ENCODE results near the gene CDC42EP4. TPM values are rescaled to one million over a fixed set of nuclear protein-coding genes. Genes with fewer than 3 reads are reported as not detected.

Gene CDC42EP4
- total and polyA plus RNA-seq, 10 of the 15 experiments (the other 5 are each of a cell fraction or from before 2014, with no cell fraction given), result 0.05 to 7.1 (median 2.7) TPM

DNA sequence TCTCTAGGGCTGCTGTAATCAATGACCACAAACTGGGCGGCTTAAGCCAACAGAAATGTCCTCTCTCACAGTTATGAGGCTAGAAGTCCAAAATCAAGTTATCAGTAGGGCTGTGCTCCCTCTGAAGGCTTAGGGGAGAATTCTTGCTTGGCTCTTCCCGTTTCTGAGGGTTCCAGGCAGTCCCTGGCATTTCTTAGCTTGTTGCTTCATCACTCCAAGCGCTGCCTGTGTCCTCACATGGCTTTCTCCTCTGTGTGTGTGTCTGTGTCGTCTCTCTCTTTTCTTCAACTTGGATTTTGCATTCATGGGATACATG, 13.7 kb upstream of the CDC42EP4 start (continued):
- TF ChIP-seq, protein P1, sequence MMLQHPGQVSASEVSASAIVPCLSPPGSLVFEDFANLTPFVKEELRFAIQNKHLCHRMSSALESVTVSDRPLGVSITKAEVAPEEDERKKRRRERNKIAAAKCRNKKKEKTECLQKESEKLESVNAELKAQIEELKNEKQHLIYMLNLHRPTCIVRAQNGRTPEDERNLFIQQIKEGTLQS (IDR thresholded peaks at IDR 0.05; ENCODE audit: borderline replicate concordance, extremely low read depth, low read depth, low read length), result no peak
- no peak for TF ChIP-seq TCF12 (IDR thresholded peaks at IDR 0.05; ENCODE audit: low read depth, low read length)
- no peak for TF ChIP-seq ZNF217 (IDR thresholded peaks at IDR 0.05)
- TF ChIP-seq, protein P2, sequence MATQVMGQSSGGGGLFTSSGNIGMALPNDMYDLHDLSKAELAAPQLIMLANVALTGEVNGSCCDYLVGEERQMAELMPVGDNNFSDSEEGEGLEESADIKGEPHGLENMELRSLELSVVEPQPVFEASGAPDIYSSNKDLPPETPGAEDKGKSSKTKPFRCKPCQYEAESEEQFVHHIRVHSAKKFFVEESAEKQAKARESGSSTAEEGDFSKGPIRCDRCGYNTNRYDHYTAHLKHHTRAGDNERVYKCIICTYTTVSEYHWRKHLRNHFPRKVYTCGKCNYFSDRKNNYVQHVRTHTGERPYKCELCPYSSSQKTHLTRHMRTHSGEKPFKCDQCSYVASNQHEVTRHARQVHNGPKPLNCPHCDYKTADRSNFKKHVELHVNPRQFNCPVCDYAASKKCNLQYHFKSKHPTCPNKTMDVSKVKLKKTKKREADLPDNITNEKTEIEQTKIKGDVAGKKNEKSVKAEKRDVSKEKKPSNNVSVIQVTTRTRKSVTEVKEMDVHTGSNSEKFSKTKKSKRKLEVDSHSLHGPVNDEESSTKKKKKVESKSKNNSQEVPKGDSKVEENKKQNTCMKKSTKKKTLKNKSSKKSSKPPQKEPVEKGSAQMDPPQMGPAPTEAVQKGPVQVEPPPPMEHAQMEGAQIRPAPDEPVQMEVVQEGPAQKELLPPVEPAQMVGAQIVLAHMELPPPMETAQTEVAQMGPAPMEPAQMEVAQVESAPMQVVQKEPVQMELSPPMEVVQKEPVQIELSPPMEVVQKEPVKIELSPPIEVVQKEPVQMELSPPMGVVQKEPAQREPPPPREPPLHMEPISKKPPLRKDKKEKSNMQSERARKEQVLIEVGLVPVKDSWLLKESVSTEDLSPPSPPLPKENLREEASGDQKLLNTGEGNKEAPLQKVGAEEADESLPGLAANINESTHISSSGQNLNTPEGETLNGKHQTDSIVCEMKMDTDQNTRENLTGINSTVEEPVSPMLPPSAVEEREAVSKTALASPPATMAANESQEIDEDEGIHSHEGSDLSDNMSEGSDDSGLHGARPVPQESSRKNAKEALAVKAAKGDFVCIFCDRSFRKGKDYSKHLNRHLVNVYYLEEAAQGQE (IDR thresholded peaks at IDR 0.05; ENCODE audit: low read depth, low read length), result no peak
- TF ChIP-seq BHLHE40 (IDR thresholded peaks at IDR 0.05; ENCODE audit: borderline replicate concordance in 1 of 2, low read depth in 2 of 2, low read length in 1 of 2), result no peak
- no peak for TF ChIP-seq HCFC1 (IDR thresholded peaks at IDR 0.05; ENCODE audit: low read length)
- no peak for TF ChIP-seq NFYA (IDR thresholded peaks at IDR 0.05; ENCODE audit: borderline replicate concordance, low read depth, low read length)

DNA sequence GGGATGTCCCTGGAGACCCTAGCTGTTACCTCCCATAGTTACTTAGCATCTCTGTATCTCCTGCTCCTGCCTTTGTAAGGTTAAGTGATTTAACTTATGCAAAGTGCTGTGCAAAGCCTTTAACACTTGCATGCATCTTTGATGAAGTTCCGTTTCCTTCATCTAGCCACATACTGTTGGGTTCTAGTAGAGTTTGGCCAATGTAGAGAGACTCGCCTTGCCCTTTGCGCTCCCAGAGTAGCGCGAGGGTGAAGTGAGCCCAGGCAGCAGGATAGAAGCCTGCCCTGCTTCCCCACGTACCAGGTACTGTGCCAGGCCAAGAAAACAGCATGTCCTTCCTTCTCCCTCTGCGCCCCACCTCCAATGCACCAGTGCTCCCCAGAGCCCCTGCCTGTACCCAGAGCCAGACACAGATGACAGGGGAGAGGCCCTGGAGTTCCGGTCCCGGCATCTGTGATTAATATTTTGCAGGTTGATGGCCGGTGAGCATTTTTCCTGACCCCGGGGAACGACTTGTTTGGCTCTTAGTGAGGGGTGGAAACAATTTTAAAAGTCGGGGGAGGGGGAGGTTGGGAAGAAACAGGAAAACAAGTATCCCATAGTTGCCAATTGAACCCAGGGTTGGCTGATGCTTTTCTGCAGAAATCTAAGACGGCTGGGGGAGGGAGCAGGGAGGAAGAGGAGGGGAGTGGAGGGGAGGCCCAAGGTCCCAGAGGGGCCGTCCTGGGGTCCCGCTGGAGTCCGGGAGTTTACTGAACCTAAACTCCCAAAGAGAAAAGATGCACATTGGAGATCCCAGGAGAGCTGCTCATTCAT, 13.1 kb upstream of the CDC42EP4 start:
- WGBS (ENCODE audit: insufficient coverage, insufficient replicate concordance, low lambda C conversion rate, missing lambda C conversion rate), result 52% methylated on average over 17 of the region's 17 CpGs
- POLR2A ChIA-PET, result no interaction called here
- in situ Hi-C loops (cut with MboI) (loop anchor here (5.0 kb wide), 1 partner anchor 48 kb away; no protein-coding TSS in a partner anchor), intact Hi-C loops (cut with micrococcal nuclease; ENCODE audit: unreplicated experiment) (no loop called here)
- FAIRE-seq (no peak), DNase-seq (ENCODE audit: low read depth, low spot score) (no peak), ATAC-seq (no peak)
- no peaks in the 10 kb centered on the region for H4K20me1 ChIP-seq (ENCODE audit: control insufficient read depth, insufficient read depth)
- no peak overlapping the region for H3K4me2 ChIP-seq (ENCODE audit: control insufficient read depth, insufficient read depth)
- no peaks in the 10 kb centered on the region for H3K79me2 ChIP-seq (ENCODE audit: control insufficient read depth, insufficient read depth, low read length)
- no peak overlapping the region for H3K27ac ChIP-seq (ENCODE audit: control insufficient read depth, insufficient read depth)
- RAD21 ChIA-PET (ENCODE audit: unreplicated experiment), result no interaction called here
- no peaks in the 10 kb centered on the region for H3K4me1 ChIP-seq (ENCODE audit: control insufficient read depth, insufficient read depth, low read length)
- no peak overlapping the region for H3K9ac ChIP-seq (ENCODE audit: control insufficient read depth, insufficient read depth, low read length)
- no peaks in the 10 kb centered on the region for H3K27me3 ChIP-seq (replicated peaks in 1 of 2; ENCODE audit: control insufficient read depth in 2 of 2, insufficient read depth in 2 of 2, low read length in 1 of 2)
- no peaks in the 10 kb centered on the region for H3K9me3 ChIP-seq (replicated peaks; ENCODE audit: control insufficient read depth, insufficient read depth, low read length)
- SMC1A ChIA-PET (ENCODE audit: uncharacterized antibody, unreplicated experiment), result interaction anchor here (2.2 kb wide), 1 partner anchor 12 kb away, joined by 6 read pairs; no protein-coding TSS in a partner anchor
- no TSS peak for BruUV-seq (replicated peaks)
- no peaks in the 10 kb centered on the region for H3K36me3 ChIP-seq (ENCODE audit: control insufficient read depth in 2 of 2, insufficient read depth in 2 of 2, low read length in 1 of 2)
- no peak overlapping the region for H2AFZ ChIP-seq (ENCODE audit: control insufficient read depth, low read depth, low read length)
- CTCF ChIA-PET, result interaction anchor here (0.6 kb wide), 1 partner anchor 567 kb away, joined by 3 read pairs; no protein-coding TSS in a partner anchor
- H3K4me3 ChIP-seq, result no peak overlapping the region
- no peak for TF ChIP-seq ZBED1 (IDR thresholded peaks at IDR 0.05; ENCODE audit: borderline replicate concordance)
- no peak for TF ChIP-seq EP300 (IDR thresholded peaks at IDR 0.05; ENCODE audit: borderline replicate concordance in 1 of 2, control insufficient read depth in 1 of 2, low read depth in 2 of 2, low read length in 2 of 2)
- TF ChIP-seq, protein P3, sequence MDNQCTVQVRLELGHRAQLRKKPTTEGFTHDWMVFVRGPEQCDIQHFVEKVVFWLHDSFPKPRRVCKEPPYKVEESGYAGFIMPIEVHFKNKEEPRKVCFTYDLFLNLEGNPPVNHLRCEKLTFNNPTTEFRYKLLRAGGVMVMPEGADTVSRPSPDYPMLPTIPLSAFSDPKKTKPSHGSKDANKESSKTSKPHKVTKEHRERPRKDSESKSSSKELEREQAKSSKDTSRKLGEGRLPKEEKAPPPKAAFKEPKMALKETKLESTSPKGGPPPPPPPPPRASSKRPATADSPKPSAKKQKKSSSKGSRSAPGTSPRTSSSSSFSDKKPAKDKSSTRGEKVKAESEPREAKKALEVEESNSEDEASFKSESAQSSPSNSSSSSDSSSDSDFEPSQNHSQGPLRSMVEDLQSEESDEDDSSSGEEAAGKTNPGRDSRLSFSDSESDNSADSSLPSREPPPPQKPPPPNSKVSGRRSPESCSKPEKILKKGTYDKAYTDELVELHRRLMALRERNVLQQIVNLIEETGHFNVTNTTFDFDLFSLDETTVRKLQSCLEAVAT (IDR thresholded peaks at IDR 0.05), result no peak
- TF ChIP-seq, protein P4, sequence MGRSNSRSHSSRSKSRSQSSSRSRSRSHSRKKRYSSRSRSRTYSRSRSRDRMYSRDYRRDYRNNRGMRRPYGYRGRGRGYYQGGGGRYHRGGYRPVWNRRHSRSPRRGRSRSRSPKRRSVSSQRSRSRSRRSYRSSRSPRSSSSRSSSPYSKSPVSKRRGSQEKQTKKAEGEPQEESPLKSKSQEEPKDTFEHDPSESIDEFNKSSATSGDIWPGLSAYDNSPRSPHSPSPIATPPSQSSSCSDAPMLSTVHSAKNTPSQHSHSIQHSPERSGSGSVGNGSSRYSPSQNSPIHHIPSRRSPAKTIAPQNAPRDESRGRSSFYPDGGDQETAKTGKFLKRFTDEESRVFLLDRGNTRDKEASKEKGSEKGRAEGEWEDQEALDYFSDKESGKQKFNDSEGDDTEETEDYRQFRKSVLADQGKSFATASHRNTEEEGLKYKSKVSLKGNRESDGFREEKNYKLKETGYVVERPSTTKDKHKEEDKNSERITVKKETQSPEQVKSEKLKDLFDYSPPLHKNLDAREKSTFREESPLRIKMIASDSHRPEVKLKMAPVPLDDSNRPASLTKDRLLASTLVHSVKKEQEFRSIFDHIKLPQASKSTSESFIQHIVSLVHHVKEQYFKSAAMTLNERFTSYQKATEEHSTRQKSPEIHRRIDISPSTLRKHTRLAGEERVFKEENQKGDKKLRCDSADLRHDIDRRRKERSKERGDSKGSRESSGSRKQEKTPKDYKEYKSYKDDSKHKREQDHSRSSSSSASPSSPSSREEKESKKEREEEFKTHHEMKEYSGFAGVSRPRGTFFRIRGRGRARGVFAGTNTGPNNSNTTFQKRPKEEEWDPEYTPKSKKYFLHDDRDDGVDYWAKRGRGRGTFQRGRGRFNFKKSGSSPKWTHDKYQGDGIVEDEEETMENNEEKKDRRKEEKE (IDR thresholded peaks at IDR 0.05), result no peak
- no peak for TF ChIP-seq RAD51 (IDR thresholded peaks at IDR 0.05)
- no peak for TF ChIP-seq HDGF (IDR thresholded peaks at IDR 0.05)

Data from GM12878 (cell line).